ENCODE measurements around the gene KIF12.

The KIF12 gene

DNA sequence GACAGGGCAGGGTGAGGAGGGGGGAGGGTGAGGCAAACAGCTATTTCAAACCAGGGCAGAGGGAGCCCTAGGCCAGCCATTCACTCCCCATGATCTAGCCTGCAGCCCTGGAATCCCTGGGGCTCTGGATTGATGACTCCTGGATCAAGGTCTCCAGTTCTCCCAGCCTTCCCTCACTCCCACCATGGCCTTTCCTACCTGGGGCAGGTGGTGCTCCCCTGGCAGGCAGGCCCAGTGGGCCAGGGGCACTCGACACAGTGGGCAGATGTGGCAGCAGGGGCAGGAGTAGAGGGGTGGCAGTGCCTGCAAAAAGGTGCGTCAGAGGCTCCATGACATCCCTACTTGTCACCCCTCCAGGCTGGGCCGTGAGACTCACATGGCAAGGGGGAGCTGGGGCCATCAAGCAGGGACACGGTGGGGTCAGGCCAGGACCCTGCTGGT lies 6.0 kb downstream of the KIF12 start:
- no peak overlapping the region for H3K18ac ChIP-seq (ENCODE audit: low read depth in 1 of 2, low read length in 2 of 2)
- no peak overlapping the region for H3K27ac ChIP-seq (ENCODE audit: low read length, poor library complexity, severe bottlenecking)
- 72% methylated on average over 2 of the region's 4 CpGs for WGBS

DNA sequence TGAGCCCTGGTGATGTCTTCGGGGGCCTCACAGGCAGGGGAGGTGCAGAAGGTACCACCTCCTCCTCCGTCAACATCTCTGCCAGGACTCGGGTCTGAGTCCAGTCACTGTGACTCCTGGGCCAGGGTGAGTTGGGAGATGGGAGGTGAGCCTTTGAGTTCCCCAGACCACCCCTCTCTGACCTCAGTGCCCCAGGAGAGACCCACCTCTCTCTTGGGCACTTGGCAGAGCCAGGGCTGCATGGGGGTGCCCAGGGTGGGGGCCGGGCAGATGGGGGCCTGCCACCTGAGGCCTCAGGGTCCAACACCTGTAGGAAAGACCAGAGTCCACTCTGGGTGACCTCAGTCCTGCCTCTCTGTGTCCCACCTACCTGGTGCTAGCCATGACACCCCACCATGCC lies 6.8 kb downstream of the KIF12 start:
- Histone ChIP-seq H3K18ac (ENCODE audit: low read depth in 1 of 2, low read length in 2 of 2) (no peak overlapping the region), H4K91ac (ENCODE audit: low read length) (no peak overlapping the region), H2BK120ac (ENCODE audit: low read depth, low read length) (no peak overlapping the region), H3K4me1 (ENCODE audit: control insufficient read depth, insufficient read depth, low read depth, low read length) (peaks cover 9% of the 10 kb centered on the region), H3K4me3 (ENCODE audit: insufficient read depth in 1 of 2, low read depth in 1 of 2, low read length in 2 of 2) (no peak overlapping the region), H3K36me3 (ENCODE audit: control insufficient read depth in 1 of 2, insufficient read depth in 2 of 2, low read depth in 1 of 2, low read length in 2 of 2) (peaks cover 0 to 67% of the 10 kb centered on the region in 2 experiments), H3K9ac (ENCODE audit: low read length) (no peak overlapping the region), H3K4ac (ENCODE audit: low read depth in 1 of 2, low read length in 2 of 2) (no peak overlapping the region), H2AFZ (ENCODE audit: low read depth, low read length) (no peak overlapping the region), H2BK15ac (ENCODE audit: low read depth, poor library complexity, severe bottlenecking) (no peak overlapping the region), H3K14ac (ENCODE audit: low read length in 2 of 2) (no peak overlapping the region), H3K4me2 (ENCODE audit: low read length, poor library complexity, severe bottlenecking) (no peak overlapping the region), H2AK5ac (ENCODE audit: low read length, severe bottlenecking) (no peak overlapping the region), H3K27ac (ENCODE audit: low read length, poor library complexity, severe bottlenecking) (no peak overlapping the region), H2BK5ac (ENCODE audit: low read depth, low read length, poor library complexity, severe bottlenecking) (no peak overlapping the region), H3K27me3 (ENCODE audit: control insufficient read depth in 1 of 2, insufficient read depth in 1 of 2, low read length in 2 of 2) (peaks cover 0 to 56% of the 10 kb centered on the region in 2 experiments), H3K79me1 (replicated peaks; ENCODE audit: low read length, poor library complexity, severe bottlenecking) (peaks cover 4% of the 10 kb centered on the region), H3K9me3 (ENCODE audit: control insufficient read depth, low read length) (no peaks in the 10 kb centered on the region), H2BK12ac (ENCODE audit: low read length in 2 of 2) (no peak overlapping the region), H4K8ac (ENCODE audit: low read length) (no peak overlapping the region), H3K23ac (ENCODE audit: low read length in 2 of 2) (no peak overlapping the region)
- 91% methylated on average over 3 of the region's 4 CpGs for WGBS
- DNase-seq = no peak

More for the DNA sequence above, 6.0 kb downstream of the KIF12 start:
- no peak overlapping the region for H3K4ac ChIP-seq (ENCODE audit: low read depth in 1 of 2, low read length in 2 of 2)
- no peak overlapping the region for H3K9ac ChIP-seq (ENCODE audit: low read length)
- H2BK120ac ChIP-seq (ENCODE audit: low read depth, low read length) = no peak overlapping the region
- H4K8ac ChIP-seq (ENCODE audit: low read length) = no peak overlapping the region
- no peaks in the 10 kb centered on the region for H3K9me3 ChIP-seq (ENCODE audit: control insufficient read depth, low read length)
- peaks cover 0 to 70% of the 10 kb centered on the region in 2 experiments for H3K36me3 ChIP-seq (ENCODE audit: control insufficient read depth in 1 of 2, insufficient read depth in 2 of 2, low read depth in 1 of 2, low read length in 2 of 2)
- H3K14ac ChIP-seq (ENCODE audit: low read length in 2 of 2) = no peak overlapping the region
- no peak overlapping the region for H3K23ac ChIP-seq (ENCODE audit: low read length in 2 of 2)
- H3K4me1 ChIP-seq (ENCODE audit: control insufficient read depth, insufficient read depth, low read depth, low read length) = peaks cover 15% of the 10 kb centered on the region
- H2AK5ac ChIP-seq (ENCODE audit: low read length, severe bottlenecking) = no peak overlapping the region
- no peak overlapping the region for H3K4me3 ChIP-seq (ENCODE audit: insufficient read depth in 1 of 2, low read depth in 1 of 2, low read length in 2 of 2)
- DNase-seq = no peak
- no peak overlapping the region for H2BK5ac ChIP-seq (ENCODE audit: low read depth, low read length, poor library complexity, severe bottlenecking)
- H2AFZ ChIP-seq (ENCODE audit: low read depth, low read length) = no peak overlapping the region
- H2BK15ac ChIP-seq (ENCODE audit: low read depth, poor library complexity, severe bottlenecking) = no peak overlapping the region
- H3K27me3 ChIP-seq (ENCODE audit: control insufficient read depth in 1 of 2, insufficient read depth in 1 of 2, low read length in 2 of 2) = peaks cover 0 to 56% of the 10 kb centered on the region in 2 experiments
- H2BK12ac ChIP-seq (ENCODE audit: low read length in 2 of 2) = no peak overlapping the region
- H3K4me2 ChIP-seq (ENCODE audit: low read length, poor library complexity, severe bottlenecking) = no peak overlapping the region
- H3K79me1 ChIP-seq (replicated peaks; ENCODE audit: low read length, poor library complexity, severe bottlenecking) = peaks cover 9% of the 10 kb centered on the region
- no peak overlapping the region for H4K91ac ChIP-seq (ENCODE audit: low read length)

- no peak overlapping the region for H4K8ac ChIP-seq (ENCODE audit: low read length)
- no peak overlapping the region for H2AFZ ChIP-seq (ENCODE audit: low read depth, low read length)
- no peak overlapping the region for H2BK12ac ChIP-seq (ENCODE audit: low read length in 2 of 2)
- peaks cover 0 to 60% of the 10 kb centered on the region in 2 experiments for H3K36me3 ChIP-seq (ENCODE audit: control insufficient read depth in 1 of 2, insufficient read depth in 2 of 2, low read depth in 1 of 2, low read length in 2 of 2)
- no peak overlapping the region for H2BK15ac ChIP-seq (ENCODE audit: low read depth, poor library complexity, severe bottlenecking)
- H2AK5ac ChIP-seq (ENCODE audit: low read length, severe bottlenecking) = no peak overlapping the region
- H3K9me3 ChIP-seq (ENCODE audit: control insufficient read depth, low read length) = no peaks in the 10 kb centered on the region
- no peak for DNase-seq
- no peak overlapping the region for H4K91ac ChIP-seq (ENCODE audit: low read length)
- H3K4ac ChIP-seq (ENCODE audit: low read depth in 1 of 2, low read length in 2 of 2) = no peak overlapping the region
- H3K4me2 ChIP-seq (ENCODE audit: low read length, poor library complexity, severe bottlenecking) = no peak overlapping the region
- H2BK5ac ChIP-seq (ENCODE audit: low read depth, low read length, poor library complexity, severe bottlenecking) = no peak overlapping the region
- 81% methylated on average over 8 of the region's 8 CpGs for WGBS
- no peak overlapping the region for H3K4me3 ChIP-seq (ENCODE audit: insufficient read depth in 1 of 2, low read depth in 1 of 2, low read length in 2 of 2)
- H3K18ac ChIP-seq (ENCODE audit: low read depth in 1 of 2, low read length in 2 of 2) = no peak overlapping the region
- H2BK120ac ChIP-seq (ENCODE audit: low read depth, low read length) = no peak overlapping the region
- H3K79me1 ChIP-seq (replicated peaks; ENCODE audit: low read length, poor library complexity, severe bottlenecking) = peaks cover 4% of the 10 kb centered on the region
- H3K27ac ChIP-seq (ENCODE audit: low read length, poor library complexity, severe bottlenecking) = no peak overlapping the region
- H3K4me1 ChIP-seq (ENCODE audit: control insufficient read depth, insufficient read depth, low read depth, low read length) = peaks cover 3% of the 10 kb centered on the region
- no peak overlapping the region for H3K23ac ChIP-seq (ENCODE audit: low read length in 2 of 2)
- H3K27me3 ChIP-seq (ENCODE audit: control insufficient read depth in 1 of 2, insufficient read depth in 1 of 2, low read length in 2 of 2) = peaks cover 0 to 54% of the 10 kb centered on the region in 2 experiments
- H3K9ac ChIP-seq (ENCODE audit: low read length) = no peak overlapping the region
- no peak overlapping the region for H3K14ac ChIP-seq (ENCODE audit: low read length in 2 of 2)
Observed at GRCh38 chr9:114091711-114092110, 7.4 kb downstream of the KIF12 start.

GRCh38 chr9:114090798-114091197 lies 8.3 kb downstream of the KIF12 start:
- Histone ChIP-seq H3K4me3 (ENCODE audit: insufficient read depth in 1 of 2, low read depth in 1 of 2, low read length in 2 of 2) (no peak overlapping the region), H3K9ac (ENCODE audit: low read length) (no peak overlapping the region), H3K27me3 (ENCODE audit: control insufficient read depth in 1 of 2, insufficient read depth in 1 of 2, low read length in 2 of 2) (peaks cover 0 to 54% of the 10 kb centered on the region in 2 experiments), H3K9me3 (ENCODE audit: control insufficient read depth, low read length) (no peaks in the 10 kb centered on the region), H2BK15ac (ENCODE audit: low read depth, poor library complexity, severe bottlenecking) (no peak overlapping the region), H3K4ac (ENCODE audit: low read depth in 1 of 2, low read length in 2 of 2) (no peak overlapping the region), H2AK5ac (ENCODE audit: low read length, severe bottlenecking) (no peak overlapping the region), H3K4me1 (ENCODE audit: control insufficient read depth, insufficient read depth, low read depth, low read length) (peaks cover 1% of the 10 kb centered on the region), H2BK120ac (ENCODE audit: low read depth, low read length) (no peak overlapping the region), H4K8ac (ENCODE audit: low read length) (no peak overlapping the region), H3K36me3 (ENCODE audit: control insufficient read depth in 1 of 2, insufficient read depth in 2 of 2, low read depth in 1 of 2, low read length in 2 of 2) (peaks cover 0 to 51% of the 10 kb centered on the region in 2 experiments), H3K79me1 (replicated peaks; ENCODE audit: low read length, poor library complexity, severe bottlenecking) (peaks cover 2% of the 10 kb centered on the region), H4K91ac (ENCODE audit: low read length) (no peak overlapping the region), H3K27ac (ENCODE audit: low read length, poor library complexity, severe bottlenecking) (no peak overlapping the region), H2BK12ac (ENCODE audit: low read length in 2 of 2) (no peak overlapping the region), H3K14ac (ENCODE audit: low read length in 2 of 2) (no peak overlapping the region), H2AFZ (ENCODE audit: low read depth, low read length) (no peak overlapping the region), H3K23ac (ENCODE audit: low read length in 2 of 2) (no peak overlapping the region), H3K4me2 (ENCODE audit: low read length, poor library complexity, severe bottlenecking) (no peak overlapping the region), H2BK5ac (ENCODE audit: low read depth, low read length, poor library complexity, severe bottlenecking) (no peak overlapping the region), H3K18ac (ENCODE audit: low read depth in 1 of 2, low read length in 2 of 2) (no peak overlapping the region)
- WGBS = 74% methylated on average over 4 of the region's 4 CpGs
- DNase-seq = no peak

Measured in mesenchymal stem cell (in vitro differentiated cells and primary cell).